GM12874 (cell line): Measurements from ENCODE around the gene TM2D3.
A peak's percentile ranks its signal among the peaks of the same experiment; 100 is the strongest.

Experiments used
- CTCF ChIP-seq: IDR thresholded peaks from 2 replicates; pipeline ENCODE4 v1.5.1; 2011; ENCODE audit warnings: low read depth, mild to moderate bottlenecking, control low read depth, low read length, moderate library complexity; ENCODE audit not compliant: insufficient read depth

The TM2D3 gene

GRCh38 chr15:101657171-101657570 is 5.0 kb upstream of the TM2D3 start:
- TF ChIP-seq CTCF, result no peak

- TF ChIP-seq CTCF, result peak; percentile 21; the same call in 1 of the 2 replicates
Measured at GRCh38 chr15:101654624-101655337, 2.6 kb upstream of the TM2D3 start.

- TF ChIP-seq CTCF, result no peak
Measured at GRCh38 chr15:101654171-101654570, 2.0 kb upstream of the TM2D3 start.

GRCh38 chr15:101652786-101653430 is 727 bp upstream of the TM2D3 start:
- TF ChIP-seq CTCF, result no peak

GRCh38 chr15:101651554-101652097 is 555 bp downstream of the TM2D3 start:
- no peak for TF ChIP-seq CTCF

- no peak for TF ChIP-seq CTCF
Measured at GRCh38 chr15:101650145-101650544, 2.0 kb downstream of the TM2D3 start.

GRCh38 chr15:101648356-101648755 is 3.8 kb downstream of the TM2D3 start:
- TF ChIP-seq CTCF, result no peak
